GM12873 (cell line): Measurements from ENCODE around the gene SLC35E1.

Source experiments
- CTCF ChIP-seq: IDR thresholded peaks from 2 replicates; pipeline ENCODE4 v1.5.1; 2012; ENCODE audit warnings: low read depth, mild to moderate bottlenecking, moderate library complexity, low read length, control low read depth; ENCODE audit not compliant: insufficient read depth; ENCODE audit errors: missing control alignments

The SLC35E1 gene

DNA sequence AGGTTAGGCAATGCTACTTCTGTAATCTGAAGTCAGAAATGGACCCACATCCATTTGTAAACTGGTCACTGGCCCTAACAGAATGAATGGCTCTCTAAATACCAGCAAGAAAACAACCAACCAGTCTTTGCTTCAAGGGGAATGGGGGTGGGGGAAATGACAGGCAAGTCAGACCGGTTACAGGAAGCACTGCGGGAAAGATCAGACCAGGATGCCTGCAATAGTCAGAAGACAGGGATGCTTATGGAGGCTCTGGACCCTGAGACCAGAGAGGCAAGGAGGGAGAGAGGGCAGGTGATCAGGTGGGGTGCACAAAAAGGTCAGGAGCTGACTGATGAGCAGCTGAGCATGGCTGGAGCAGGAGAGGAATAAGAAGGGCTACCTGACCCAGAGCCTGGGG, 42.7 kb upstream of the SLC35E1 start:
- no peak for TF ChIP-seq CTCF

- TF ChIP-seq CTCF, result no peak
Observed at GRCh38 chr19:16613841-16614240, 41.6 kb upstream of the SLC35E1 start.

- no peak for TF ChIP-seq CTCF
Observed at GRCh38 chr19:16612636-16613035, 40.4 kb upstream of the SLC35E1 start.

DNA sequence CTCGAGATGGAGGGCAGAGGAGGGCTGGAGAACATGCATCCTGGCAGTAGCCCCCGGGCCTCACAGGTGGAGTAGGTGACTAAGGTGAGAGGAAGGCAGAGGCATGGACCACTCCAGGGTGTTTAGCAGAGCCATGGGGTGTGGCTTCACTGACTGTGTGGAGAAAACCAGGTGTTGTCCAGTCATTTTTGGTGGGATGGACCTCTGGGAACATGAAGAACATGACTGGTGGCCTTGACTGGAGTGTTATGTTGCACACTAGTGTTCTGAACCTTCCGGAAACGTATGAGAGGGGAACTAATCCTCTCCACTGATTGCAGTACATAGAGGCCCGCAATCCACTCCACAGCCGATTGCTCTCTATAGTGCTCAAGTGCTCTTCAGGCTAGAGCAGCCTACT, 38.9 kb upstream of the SLC35E1 start:
- no peak for TF ChIP-seq CTCF

DNA sequence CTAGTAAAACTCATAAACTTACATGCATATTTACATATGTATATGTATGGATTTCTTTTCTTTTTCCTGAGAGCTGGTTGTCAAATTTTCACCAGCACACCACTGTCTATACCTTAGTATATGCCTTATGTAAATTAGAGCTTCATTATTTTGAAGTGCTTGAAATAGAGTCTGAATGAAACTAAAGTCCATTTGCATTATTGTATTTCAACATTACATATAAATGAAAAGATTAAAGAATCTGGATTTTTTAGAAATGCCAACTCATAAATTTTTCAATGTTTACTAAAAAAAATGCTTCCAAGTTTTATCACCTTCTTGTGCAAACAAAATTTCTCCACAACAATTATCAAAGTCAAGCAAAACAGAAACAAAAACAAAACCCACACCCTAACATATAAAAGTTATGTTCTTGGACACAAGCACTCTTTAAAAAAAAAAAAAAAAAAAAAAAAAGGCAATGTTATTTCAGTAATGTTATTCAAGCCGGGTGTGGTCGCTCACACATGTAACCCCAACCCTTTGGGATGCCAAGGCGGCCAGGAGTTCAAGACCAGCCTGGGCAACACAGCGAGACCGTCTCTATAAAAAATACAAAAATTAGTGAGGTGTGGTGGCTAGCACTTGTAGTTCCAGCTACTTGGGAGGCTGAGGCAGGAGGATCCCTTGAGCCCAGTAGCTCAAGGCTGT, 37.4 kb upstream of the SLC35E1 start:
- TF ChIP-seq CTCF, result no peak

DNA sequence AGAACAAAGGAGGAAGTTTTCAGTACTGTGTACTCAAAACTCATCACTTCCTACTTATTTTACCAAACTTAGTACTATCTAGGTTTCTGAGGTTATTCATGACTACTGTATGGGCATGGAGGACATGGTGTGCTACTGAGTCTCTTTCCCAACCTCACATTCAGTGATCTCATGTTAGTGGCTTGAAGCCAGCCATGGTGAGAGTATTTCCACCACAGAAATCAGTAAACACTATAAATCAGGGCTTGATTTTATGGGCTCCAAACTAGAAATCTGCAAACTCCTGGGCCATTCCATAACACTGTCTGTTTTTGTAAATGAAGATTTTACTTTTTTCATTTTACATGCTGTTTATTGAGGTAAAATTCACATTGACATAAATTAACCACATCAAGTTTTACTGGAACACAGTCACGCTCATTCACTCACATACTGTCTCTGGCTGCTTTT, 36.1 kb upstream of the SLC35E1 start:
- no peak for TF ChIP-seq CTCF

DNA sequence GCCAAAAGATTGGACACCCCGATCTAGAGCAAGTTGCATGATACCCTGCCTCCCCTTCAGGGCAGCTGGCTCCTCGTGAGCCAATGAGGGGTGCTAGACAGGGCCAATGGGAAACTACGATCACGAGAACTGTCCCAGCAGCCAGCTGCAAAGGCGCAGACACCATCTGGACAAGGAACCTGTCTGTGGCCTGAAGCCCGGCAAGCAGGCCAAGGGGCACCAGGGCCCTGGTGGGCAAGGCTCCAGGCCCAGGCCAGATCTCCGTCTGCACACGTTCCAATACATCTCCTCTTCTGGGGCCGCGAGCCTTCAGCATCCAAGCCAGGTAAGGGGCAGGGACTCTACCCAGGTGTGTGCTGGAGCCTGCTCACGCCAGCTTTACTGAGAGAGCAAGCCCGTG, 35.6 kb upstream of the SLC35E1 start:
- TF ChIP-seq CTCF, result no peak
